HepG2 (cell line): ENCODE results near the gene CNNM1. TPM values are rescaled to one million over a fixed set of nuclear protein-coding genes. Genes with fewer than 3 reads are reported as not detected.
A peak's percentile ranks its signal among the peaks of the same experiment; 100 is the strongest.

Experiments
- CCAR2 ChIP-seq: fragments of 200-400 bp; formaldehyde crosslinking; optimal IDR thresholded peaks from 2 replicates; pipeline ENCODE3; 2018; ENCODE audit warnings: low read depth, mild to moderate bottlenecking, low read length, moderate library complexity
- HMGA1 ChIP-seq: sonication (generic); formaldehyde crosslinking; conservative IDR thresholded peaks from 2 replicates; pipeline ENCODE4 v1.4.0; 2020; ENCODE audit warnings: missing genetic modification reagents
- HNRNPLL ChIP-seq: fragments of 200-400 bp; formaldehyde crosslinking; IDR thresholded peaks from 2 replicates; pipeline ENCODE4 v1.6.1; 2017; ENCODE audit warnings: mild to moderate bottlenecking, low read depth, low read length; ENCODE audit not compliant: poor library complexity, severe bottlenecking
- ZFP37 ChIP-seq: sonication (generic); formaldehyde crosslinking; IDR thresholded peaks from 2 replicates; pipeline ENCODE4 v1.4.0; 2020; ENCODE audit warnings: missing genetic modification reagents, borderline replicate concordance
- ZNF143 ChIP-seq: sonication (generic); formaldehyde crosslinking; IDR thresholded peaks from 2 replicates; pipeline ENCODE4 v1.4.0; 2020; ENCODE audit warnings: missing genetic modification reagents
- ZNF570 ChIP-seq: sonication (generic); formaldehyde crosslinking; IDR thresholded peaks from 2 replicates; pipeline ENCODE4 v1.4.0; 2020; ENCODE audit warnings: mild to moderate bottlenecking, missing genetic modification reagents, borderline replicate concordance
- ZNF577 ChIP-seq: sonication (generic); formaldehyde crosslinking; IDR thresholded peaks from 2 replicates; pipeline ENCODE4 v1.4.0; 2020; ENCODE audit warnings: mild to moderate bottlenecking, low read depth, missing genetic modification reagents, borderline replicate concordance
- polyA plus RNA-seq, 8 experiments: library from polyadenylated mRNA; depleted of rRNA in 3 of 8; stranded (reverse) in 7 of 8; unstranded in 1 of 8; fragments of >200 nt; fragmentation: Illumina TruSeq in 4 of 8; extraction: Trizol in 4 of 8; gene quantifications; 2 replicates each; pipeline versions ENCODE4 v1.2.1 to v1.2.3, GENCODE V29; 2011 to 2016; ENCODE audit warnings: low read depth in 4 of 8, missing spikeins in 1 of 8, mixed read lengths in 1 of 8; ENCODE audit not compliant: insufficient read depth in 1 of 8
- total RNA-seq, 5 experiments: library from RNA; depleted of rRNA; stranded (reverse); fragments of >200 nt; fragmentation: Illumina TruSeq; extraction: Trizol; gene quantifications; 2 replicates each; pipeline ENCODE4 v1.2.3, GENCODE V29; 2016; ENCODE audit warnings: low read depth in 1 of 5
- TF ChIP-seq, protein P1 (sequence below): sonication (generic); formaldehyde crosslinking; IDR thresholded peaks from 2 replicates; pipeline ENCODE4 v1.9.0; 2022; ENCODE audit warnings: missing genetic modification reagents, mild to moderate bottlenecking, borderline replicate concordance
- TF ChIP-seq, protein P2 (sequence below): sonication (generic); formaldehyde crosslinking; IDR thresholded peaks from 2 replicates; pipeline ENCODE4 v1.8.0; 2022; ENCODE audit warnings: mild to moderate bottlenecking, missing genetic modification reagents, moderate library complexity
- TF ChIP-seq, protein P3 (sequence below): sonication (generic); formaldehyde crosslinking; IDR thresholded peaks from 2 replicates; pipeline ENCODE4 v1.5.0; 2020; ENCODE audit warnings: mild to moderate bottlenecking, missing genetic modification reagents, moderate library complexity
- TF ChIP-seq, protein P4 (sequence below): sonication (generic); formaldehyde crosslinking; IDR thresholded peaks from 2 replicates; pipeline ENCODE4 v1.5.1; 2020; ENCODE audit warnings: mild to moderate bottlenecking, moderate library complexity, missing genetic modification reagents
- TF ChIP-seq, protein P5 (sequence below): sonication (generic); formaldehyde crosslinking; IDR thresholded peaks from 2 replicates; pipeline ENCODE4 v1.5.0; 2020; ENCODE audit warnings: mild to moderate bottlenecking, missing genetic modification reagents, borderline replicate concordance
- TF ChIP-seq, protein P6 (sequence below): sonication (generic); formaldehyde crosslinking; IDR thresholded peaks from 2 replicates; pipeline ENCODE4 v1.8.1; 2023; ENCODE audit warnings: mild to moderate bottlenecking, missing genetic modification reagents

The CNNM1 gene
- total and polyA plus RNA-seq, 2 of the 13 experiments (the other 11 are each of a cell fraction or from before 2014, with no cell fraction given) = 4.3 to 9.6 TPM

DNA sequence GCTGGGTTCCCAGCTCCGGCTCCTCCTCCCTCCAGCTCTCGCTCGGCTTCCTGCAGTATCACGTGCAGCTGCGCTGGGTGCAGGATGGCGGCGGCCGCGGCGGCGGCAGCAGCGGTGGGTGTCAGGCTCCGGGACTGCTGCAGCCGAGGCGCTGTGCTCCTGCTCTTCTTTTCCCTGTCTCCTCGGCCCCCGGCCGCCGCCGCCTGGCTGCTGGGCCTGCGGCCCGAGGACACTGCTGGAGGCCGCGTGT lies at the start of gene CNNM1 (continued):
- TF ChIP-seq HNRNPLL (peak; percentile 70), HMGA1 (CRISPR knock-in tag) (no peak), ZNF143 (CRISPR knock-in tag) (no peak), CCAR2 (no peak), ZNF570 (CRISPR knock-in tag) (no peak), ZNF577 (no peak), ZFP37 (no peak)
- TF ChIP-seq, protein P1, sequence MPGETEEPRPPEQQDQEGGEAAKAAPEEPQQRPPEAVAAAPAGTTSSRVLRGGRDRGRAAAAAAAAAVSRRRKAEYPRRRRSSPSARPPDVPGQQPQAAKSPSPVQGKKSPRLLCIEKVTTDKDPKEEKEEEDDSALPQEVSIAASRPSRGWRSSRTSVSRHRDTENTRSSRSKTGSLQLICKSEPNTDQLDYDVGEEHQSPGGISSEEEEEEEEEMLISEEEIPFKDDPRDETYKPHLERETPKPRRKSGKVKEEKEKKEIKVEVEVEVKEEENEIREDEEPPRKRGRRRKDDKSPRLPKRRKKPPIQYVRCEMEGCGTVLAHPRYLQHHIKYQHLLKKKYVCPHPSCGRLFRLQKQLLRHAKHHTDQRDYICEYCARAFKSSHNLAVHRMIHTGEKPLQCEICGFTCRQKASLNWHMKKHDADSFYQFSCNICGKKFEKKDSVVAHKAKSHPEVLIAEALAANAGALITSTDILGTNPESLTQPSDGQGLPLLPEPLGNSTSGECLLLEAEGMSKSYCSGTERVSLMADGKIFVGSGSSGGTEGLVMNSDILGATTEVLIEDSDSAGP = peak; percentile 53; the same call in 1 of the 2 replicates
- TF ChIP-seq, protein P2, sequence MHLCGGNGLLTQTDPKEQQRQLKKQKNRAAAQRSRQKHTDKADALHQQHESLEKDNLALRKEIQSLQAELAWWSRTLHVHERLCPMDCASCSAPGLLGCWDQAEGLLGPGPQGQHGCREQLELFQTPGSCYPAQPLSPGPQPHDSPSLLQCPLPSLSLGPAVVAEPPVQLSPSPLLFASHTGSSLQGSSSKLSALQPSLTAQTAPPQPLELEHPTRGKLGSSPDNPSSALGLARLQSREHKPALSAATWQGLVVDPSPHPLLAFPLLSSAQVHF (CRISPR knock-in tag) = peak; percentile 82; the same call in 1 of the 2 replicates
- TF ChIP-seq, protein P3, sequence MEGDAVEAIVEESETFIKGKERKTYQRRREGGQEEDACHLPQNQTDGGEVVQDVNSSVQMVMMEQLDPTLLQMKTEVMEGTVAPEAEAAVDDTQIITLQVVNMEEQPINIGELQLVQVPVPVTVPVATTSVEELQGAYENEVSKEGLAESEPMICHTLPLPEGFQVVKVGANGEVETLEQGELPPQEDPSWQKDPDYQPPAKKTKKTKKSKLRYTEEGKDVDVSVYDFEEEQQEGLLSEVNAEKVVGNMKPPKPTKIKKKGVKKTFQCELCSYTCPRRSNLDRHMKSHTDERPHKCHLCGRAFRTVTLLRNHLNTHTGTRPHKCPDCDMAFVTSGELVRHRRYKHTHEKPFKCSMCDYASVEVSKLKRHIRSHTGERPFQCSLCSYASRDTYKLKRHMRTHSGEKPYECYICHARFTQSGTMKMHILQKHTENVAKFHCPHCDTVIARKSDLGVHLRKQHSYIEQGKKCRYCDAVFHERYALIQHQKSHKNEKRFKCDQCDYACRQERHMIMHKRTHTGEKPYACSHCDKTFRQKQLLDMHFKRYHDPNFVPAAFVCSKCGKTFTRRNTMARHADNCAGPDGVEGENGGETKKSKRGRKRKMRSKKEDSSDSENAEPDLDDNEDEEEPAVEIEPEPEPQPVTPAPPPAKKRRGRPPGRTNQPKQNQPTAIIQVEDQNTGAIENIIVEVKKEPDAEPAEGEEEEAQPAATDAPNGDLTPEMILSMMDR (CRISPR knock-in tag) = no peak
- TF ChIP-seq, protein P4, sequence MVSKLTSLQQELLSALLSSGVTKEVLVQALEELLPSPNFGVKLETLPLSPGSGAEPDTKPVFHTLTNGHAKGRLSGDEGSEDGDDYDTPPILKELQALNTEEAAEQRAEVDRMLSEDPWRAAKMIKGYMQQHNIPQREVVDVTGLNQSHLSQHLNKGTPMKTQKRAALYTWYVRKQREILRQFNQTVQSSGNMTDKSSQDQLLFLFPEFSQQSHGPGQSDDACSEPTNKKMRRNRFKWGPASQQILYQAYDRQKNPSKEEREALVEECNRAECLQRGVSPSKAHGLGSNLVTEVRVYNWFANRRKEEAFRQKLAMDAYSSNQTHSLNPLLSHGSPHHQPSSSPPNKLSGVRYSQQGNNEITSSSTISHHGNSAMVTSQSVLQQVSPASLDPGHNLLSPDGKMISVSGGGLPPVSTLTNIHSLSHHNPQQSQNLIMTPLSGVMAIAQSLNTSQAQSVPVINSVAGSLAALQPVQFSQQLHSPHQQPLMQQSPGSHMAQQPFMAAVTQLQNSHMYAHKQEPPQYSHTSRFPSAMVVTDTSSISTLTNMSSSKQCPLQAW (CRISPR knock-in tag) = peak; percentile 57
- TF ChIP-seq, protein P5, sequence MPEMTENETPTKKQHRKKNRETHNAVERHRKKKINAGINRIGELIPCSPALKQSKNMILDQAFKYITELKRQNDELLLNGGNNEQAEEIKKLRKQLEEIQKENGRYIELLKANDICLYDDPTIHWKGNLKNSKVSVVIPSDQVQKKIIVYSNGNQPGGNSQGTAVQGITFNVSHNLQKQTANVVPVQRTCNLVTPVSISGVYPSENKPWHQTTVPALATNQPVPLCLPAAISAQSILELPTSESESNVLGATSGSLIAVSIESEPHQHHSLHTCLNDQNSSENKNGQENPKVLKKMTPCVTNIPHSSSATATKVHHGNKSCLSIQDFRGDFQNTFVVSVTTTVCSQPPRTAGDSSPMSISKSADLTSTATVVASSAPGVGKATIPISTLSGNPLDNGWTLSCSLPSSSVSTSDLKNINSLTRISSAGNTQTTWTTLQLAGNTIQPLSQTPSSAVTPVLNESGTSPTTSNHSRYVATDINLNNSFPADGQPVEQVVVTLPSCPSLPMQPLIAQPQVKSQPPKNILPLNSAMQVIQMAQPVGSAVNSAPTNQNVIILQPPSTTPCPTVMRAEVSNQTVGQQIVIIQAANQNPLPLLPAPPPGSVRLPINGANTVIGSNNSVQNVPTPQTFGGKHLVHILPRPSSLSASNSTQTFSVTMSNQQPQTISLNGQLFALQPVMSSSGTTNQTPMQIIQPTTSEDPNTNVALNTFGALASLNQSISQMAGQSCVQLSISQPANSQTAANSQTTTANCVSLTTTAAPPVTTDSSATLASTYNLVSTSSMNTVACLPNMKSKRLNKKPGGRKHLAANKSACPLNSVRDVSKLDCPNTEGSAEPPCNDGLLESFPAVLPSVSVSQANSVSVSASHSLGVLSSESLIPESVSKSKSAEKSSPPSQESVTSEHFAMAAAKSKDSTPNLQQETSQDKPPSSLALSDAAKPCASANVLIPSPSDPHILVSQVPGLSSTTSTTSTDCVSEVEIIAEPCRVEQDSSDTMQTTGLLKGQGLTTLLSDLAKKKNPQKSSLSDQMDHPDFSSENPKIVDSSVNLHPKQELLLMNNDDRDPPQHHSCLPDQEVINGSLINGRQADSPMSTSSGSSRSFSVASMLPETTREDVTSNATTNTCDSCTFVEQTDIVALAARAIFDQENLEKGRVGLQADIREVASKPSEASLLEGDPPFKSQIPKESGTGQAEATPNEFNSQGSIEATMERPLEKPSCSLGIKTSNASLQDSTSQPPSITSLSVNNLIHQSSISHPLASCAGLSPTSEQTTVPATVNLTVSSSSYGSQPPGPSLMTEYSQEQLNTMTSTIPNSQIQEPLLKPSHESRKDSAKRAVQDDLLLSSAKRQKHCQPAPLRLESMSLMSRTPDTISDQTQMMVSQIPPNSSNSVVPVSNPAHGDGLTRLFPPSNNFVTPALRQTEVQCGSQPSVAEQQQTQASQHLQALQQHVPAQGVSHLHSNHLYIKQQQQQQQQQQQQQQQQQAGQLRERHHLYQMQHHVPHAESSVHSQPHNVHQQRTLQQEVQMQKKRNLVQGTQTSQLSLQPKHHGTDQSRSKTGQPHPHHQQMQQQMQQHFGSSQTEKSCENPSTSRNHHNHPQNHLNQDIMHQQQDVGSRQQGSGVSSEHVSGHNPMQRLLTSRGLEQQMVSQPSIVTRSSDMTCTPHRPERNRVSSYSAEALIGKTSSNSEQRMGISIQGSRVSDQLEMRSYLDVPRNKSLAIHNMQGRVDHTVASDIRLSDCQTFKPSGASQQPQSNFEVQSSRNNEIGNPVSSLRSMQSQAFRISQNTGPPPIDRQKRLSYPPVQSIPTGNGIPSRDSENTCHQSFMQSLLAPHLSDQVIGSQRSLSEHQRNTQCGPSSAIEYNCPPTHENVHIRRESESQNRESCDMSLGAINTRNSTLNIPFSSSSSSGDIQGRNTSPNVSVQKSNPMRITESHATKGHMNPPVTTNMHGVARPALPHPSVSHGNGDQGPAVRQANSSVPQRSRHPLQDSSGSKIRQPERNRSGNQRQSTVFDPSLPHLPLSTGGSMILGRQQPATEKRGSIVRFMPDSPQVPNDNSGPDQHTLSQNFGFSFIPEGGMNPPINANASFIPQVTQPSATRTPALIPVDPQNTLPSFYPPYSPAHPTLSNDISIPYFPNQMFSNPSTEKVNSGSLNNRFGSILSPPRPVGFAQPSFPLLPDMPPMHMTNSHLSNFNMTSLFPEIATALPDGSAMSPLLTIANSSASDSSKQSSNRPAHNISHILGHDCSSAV (CRISPR knock-in tag) = peak; percentile 85; the same call in 1 of the 2 replicates
- TF ChIP-seq, protein P6, sequence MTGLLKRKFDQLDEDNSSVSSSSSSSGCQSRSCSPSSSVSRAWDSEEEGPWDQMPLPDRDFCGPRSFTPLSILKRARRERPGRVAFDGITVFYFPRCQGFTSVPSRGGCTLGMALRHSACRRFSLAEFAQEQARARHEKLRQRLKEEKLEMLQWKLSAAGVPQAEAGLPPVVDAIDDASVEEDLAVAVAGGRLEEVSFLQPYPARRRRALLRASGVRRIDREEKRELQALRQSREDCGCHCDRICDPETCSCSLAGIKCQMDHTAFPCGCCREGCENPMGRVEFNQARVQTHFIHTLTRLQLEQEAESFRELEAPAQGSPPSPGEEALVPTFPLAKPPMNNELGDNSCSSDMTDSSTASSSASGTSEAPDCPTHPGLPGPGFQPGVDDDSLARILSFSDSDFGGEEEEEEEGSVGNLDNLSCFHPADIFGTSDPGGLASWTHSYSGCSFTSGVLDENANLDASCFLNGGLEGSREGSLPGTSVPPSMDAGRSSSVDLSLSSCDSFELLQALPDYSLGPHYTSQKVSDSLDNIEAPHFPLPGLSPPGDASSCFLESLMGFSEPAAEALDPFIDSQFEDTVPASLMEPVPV (CRISPR knock-in tag) = peak; percentile 79
